WTC11 (cell line): Measurements from ENCODE around the gene RBFOX1. TPM values are rescaled to one million over a fixed set of nuclear protein-coding genes. Genes with fewer than 3 reads are reported as not detected.

Experiments used
- ATAC-seq: fragments of 200-7000 bp; cut with Tn5 transposase; 2 replicates; pipeline ENCODE4 v1.10.0; 2021; ENCODE audit warnings: mild to moderate bottlenecking, moderate library complexity
- CTCF ChIA-PET: fragments of 300-600 bp; sonication (Branson Sonifier 250); formaldehyde crosslinking; loops from one replicate; lab custom pipeline; 2021; ENCODE audit warnings: antibody characterized with exemption; lab: Charles Lee
- POLR2A ChIA-PET: fragments of 350-600 bp; sonication (Branson Sonifier 250); formaldehyde crosslinking; loops from one replicate; lab custom pipeline; 2021; ENCODE audit warnings: antibody characterized with exemption; lab: Charles Lee
- DNase-seq: peaks from one replicate; pipeline ENCODE4 v3.0.0; 2021; ENCODE audit warnings: low spot score
- H3K27ac Mint-ChIP-seq: 2 replicates; pipeline ENCODE4 v1.8.0; 2021; ENCODE audit warnings: mixed read lengths
- H3K27me3 Mint-ChIP-seq: 2 replicates; pipeline ENCODE4 v1.8.0; 2021; ENCODE audit warnings: low read depth, mild to moderate bottlenecking, moderate library complexity, mixed read lengths
- H3K36me3 Mint-ChIP-seq: 2 replicates; pipeline ENCODE4 v1.8.0; 2021; ENCODE audit warnings: mixed read lengths
- H3K4me1 Mint-ChIP-seq: 2 replicates; pipeline ENCODE4 v1.8.0; 2022; ENCODE audit warnings: mixed read lengths
- H3K4me3 Mint-ChIP-seq: 2 replicates; pipeline ENCODE4 v1.8.0; 2021; ENCODE audit warnings: mild to moderate bottlenecking, moderate library complexity, mixed read lengths
- H3K9me3 Mint-ChIP-seq: 2 replicates; pipeline ENCODE4 v1.8.0; 2021; ENCODE audit warnings: mixed read lengths
- CREB1 ChIP-seq: sonication (generic); formaldehyde crosslinking; IDR thresholded peaks from 2 replicates; pipeline ENCODE4 v1.8.0; 2023; ENCODE audit warnings: mild to moderate bottlenecking, missing genetic modification reagents
- ESRRA ChIP-seq: sonication (generic); formaldehyde crosslinking; IDR thresholded peaks from 2 replicates; pipeline ENCODE4 v1.8.1; 2022; ENCODE audit warnings: mild to moderate bottlenecking, missing genetic modification reagents, borderline replicate concordance
- FOXK1 ChIP-seq: sonication (generic); formaldehyde crosslinking; IDR thresholded peaks from 2 replicates; pipeline ENCODE4 v1.8.0; 2022; ENCODE audit warnings: mild to moderate bottlenecking, moderate library complexity, missing genetic modification reagents
- FOXP1 ChIP-seq: sonication (generic); formaldehyde crosslinking; IDR thresholded peaks from 2 replicates; pipeline ENCODE4 v1.8.0; 2022; ENCODE audit warnings: missing genetic modification reagents, mild to moderate bottlenecking, moderate library complexity, borderline replicate concordance
- MYBL2 ChIP-seq: sonication (generic); formaldehyde crosslinking; IDR thresholded peaks from 2 replicates; pipeline ENCODE4 v1.8.1; 2023; ENCODE audit warnings: mild to moderate bottlenecking, moderate library complexity, missing genetic modification reagents
- NFATC4 ChIP-seq: fragments of 250-450 bp; sonication (Bioruptor Pico); IDR thresholded peaks from 2 replicates; pipeline ENCODE4 v1.9.0; 2021; ENCODE audit warnings: mild to moderate bottlenecking
- NR3C1 ChIP-seq: sonication (generic); formaldehyde crosslinking; conservative IDR thresholded peaks from 2 replicates; pipeline ENCODE4 v1.8.1; 2023; ENCODE audit warnings: low read depth, mild to moderate bottlenecking, missing genetic modification reagents
- RELA ChIP-seq: sonication (generic); formaldehyde crosslinking; IDR thresholded peaks from 2 replicates; pipeline ENCODE4 v1.8.1; 2022; ENCODE audit warnings: missing genetic modification reagents, mild to moderate bottlenecking, borderline replicate concordance
- RORB ChIP-seq: fragments of 250-450 bp; sonication (Bioruptor Pico); IDR thresholded peaks from 2 replicates; pipeline ENCODE4 v1.9.0; 2021; ENCODE audit warnings: mild to moderate bottlenecking
- SP1 ChIP-seq: sonication (generic); formaldehyde crosslinking; conservative IDR thresholded peaks from 2 replicates; pipeline ENCODE4 v1.8.1; 2022; ENCODE audit warnings: missing genetic modification reagents
- TEAD1 ChIP-seq: sonication (generic); formaldehyde crosslinking; IDR thresholded peaks from 2 replicates; pipeline ENCODE4 v1.8.0; 2022; ENCODE audit warnings: mild to moderate bottlenecking, missing genetic modification reagents
- ZNF416 ChIP-seq: fragments of 250-450 bp; sonication (Bioruptor Pico); IDR thresholded peaks from 2 replicates; pipeline ENCODE4 v1.9.0; 2021; ENCODE audit warnings: mild to moderate bottlenecking, inconsistent platforms
- ZNF671 ChIP-seq: fragments of 250-450 bp; sonication (Bioruptor Pico); IDR thresholded peaks from 2 replicates; pipeline ENCODE4 v1.8.0; 2021; ENCODE audit warnings: mild to moderate bottlenecking
- total RNA-seq: library from RNA; stranded (reverse); gene quantifications from 3 replicates; pipeline ENCODE4 v1.2.3, GENCODE V29; 2021
- TF ChIP-seq, protein P1 (sequence below): sonication (generic); formaldehyde crosslinking; IDR thresholded peaks from 2 replicates; pipeline ENCODE4 v1.8.1; 2022; ENCODE audit warnings: missing genetic modification reagents, borderline replicate concordance
- TF ChIP-seq, protein P2 (sequence below): fragments of 250-450 bp; sonication (Bioruptor Pico); IDR thresholded peaks from 2 replicates; pipeline ENCODE4 v1.9.0; 2021; ENCODE audit warnings: mild to moderate bottlenecking
- TF ChIP-seq, protein P3 (sequence below): sonication (generic); formaldehyde crosslinking; IDR thresholded peaks from 2 replicates; pipeline ENCODE4 v1.8.1; 2022; ENCODE audit warnings: mild to moderate bottlenecking, missing genetic modification reagents, moderate library complexity, borderline replicate concordance
- TF ChIP-seq, protein P4 (sequence below): sonication (generic); formaldehyde crosslinking; IDR thresholded peaks from 2 replicates; pipeline ENCODE4 v1.8.1; 2023; ENCODE audit warnings: mild to moderate bottlenecking, missing genetic modification reagents
- TF ChIP-seq, protein P5 (sequence below): sonication (generic); formaldehyde crosslinking; IDR thresholded peaks from 2 replicates; pipeline ENCODE4 v1.8.1; 2023; ENCODE audit warnings: mild to moderate bottlenecking, missing genetic modification reagents
- TF ChIP-seq, protein P6 (sequence below): sonication (generic); formaldehyde crosslinking; IDR thresholded peaks from 2 replicates; pipeline ENCODE4 v1.8.0; 2022; ENCODE audit warnings: missing genetic modification reagents
- TF ChIP-seq, protein P7 (sequence below): sonication (generic); formaldehyde crosslinking; IDR thresholded peaks from 2 replicates; pipeline ENCODE4 v1.8.0; 2022; ENCODE audit warnings: mild to moderate bottlenecking, missing genetic modification reagents

RBFOX1 gene
- total RNA-seq, 1 experiment from 2014 or later = 1.1 TPM

DNA sequence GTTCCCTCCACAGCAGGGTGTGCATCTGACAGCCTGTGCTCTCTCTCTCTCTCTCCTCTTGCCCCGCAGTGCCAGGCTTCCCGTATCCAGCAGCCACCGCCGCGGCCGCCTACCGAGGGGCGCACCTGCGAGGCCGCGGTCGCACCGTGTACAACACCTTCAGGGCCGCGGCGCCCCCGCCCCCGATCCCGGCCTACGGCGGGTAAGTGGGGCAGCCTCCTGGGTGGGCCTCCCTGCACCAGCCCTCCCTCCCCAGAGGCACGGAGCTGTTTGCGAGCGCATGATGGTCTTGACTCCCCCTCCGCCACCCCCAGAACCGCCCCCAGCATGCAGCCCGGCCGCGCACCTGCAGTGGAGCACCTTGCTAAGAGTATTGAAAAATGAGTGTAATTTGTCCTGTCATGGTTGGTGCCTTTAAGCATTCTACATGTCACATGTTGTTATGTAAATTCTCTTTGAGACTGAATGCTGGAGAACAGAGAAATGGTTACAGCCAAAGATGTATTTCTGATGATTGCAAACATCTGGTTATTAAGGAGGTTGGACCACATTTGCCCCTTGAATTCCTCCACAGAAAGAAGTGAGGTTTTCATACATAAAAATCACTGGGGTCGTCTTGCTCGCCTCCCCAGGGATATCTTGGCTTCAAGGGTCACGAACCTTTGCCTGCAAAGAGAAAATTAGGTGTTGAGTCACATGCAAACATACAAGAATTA is 321.3 kb downstream of the RBFOX1 start:
- CTCF ChIA-PET = no interaction called here
- peaks cover 6% of the 10 kb centered on the region; the same call in 1 of the 2 replicates for H3K27me3 Mint-ChIP-seq
- no peak for ATAC-seq
- POLR2A ChIA-PET = no interaction called here
- TF ChIP-seq MYBL2 (CRISPR knock-in tag) (no peak), ZNF671 (CRISPR knock-in tag) (no peak), NR3C1 (no peak), FOXK1 (no peak), NFATC4 (CRISPR knock-in tag) (no peak), SP1 (CRISPR knock-in tag) (no peak), RELA (no peak), FOXP1 (CRISPR knock-in tag) (no peak), RORB (CRISPR knock-in tag) (no peak)
- TF ChIP-seq, protein P1, sequence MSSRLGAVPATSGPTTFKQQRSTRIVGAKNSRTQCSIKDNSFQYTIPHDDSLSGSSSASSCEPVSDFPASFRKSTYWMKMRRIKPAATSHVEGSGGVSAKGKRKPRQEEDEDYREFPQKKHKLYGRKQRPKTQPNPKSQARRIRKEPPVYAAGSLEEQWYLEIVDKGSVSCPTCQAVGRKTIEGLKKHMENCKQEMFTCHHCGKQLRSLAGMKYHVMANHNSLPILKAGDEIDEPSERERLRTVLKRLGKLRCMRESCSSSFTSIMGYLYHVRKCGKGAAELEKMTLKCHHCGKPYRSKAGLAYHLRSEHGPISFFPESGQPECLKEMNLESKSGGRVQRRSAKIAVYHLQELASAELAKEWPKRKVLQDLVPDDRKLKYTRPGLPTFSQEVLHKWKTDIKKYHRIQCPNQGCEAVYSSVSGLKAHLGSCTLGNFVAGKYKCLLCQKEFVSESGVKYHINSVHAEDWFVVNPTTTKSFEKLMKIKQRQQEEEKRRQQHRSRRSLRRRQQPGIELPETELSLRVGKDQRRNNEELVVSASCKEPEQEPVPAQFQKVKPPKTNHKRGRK (CRISPR knock-in tag) = no peak
- TF ChIP-seq, protein P2, sequence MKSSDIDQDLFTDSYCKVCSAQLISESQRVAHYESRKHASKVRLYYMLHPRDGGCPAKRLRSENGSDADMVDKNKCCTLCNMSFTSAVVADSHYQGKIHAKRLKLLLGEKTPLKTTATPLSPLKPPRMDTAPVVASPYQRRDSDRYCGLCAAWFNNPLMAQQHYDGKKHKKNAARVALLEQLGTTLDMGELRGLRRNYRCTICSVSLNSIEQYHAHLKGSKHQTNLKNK (CRISPR knock-in tag) = no peak
- TF ChIP-seq, protein P3, sequence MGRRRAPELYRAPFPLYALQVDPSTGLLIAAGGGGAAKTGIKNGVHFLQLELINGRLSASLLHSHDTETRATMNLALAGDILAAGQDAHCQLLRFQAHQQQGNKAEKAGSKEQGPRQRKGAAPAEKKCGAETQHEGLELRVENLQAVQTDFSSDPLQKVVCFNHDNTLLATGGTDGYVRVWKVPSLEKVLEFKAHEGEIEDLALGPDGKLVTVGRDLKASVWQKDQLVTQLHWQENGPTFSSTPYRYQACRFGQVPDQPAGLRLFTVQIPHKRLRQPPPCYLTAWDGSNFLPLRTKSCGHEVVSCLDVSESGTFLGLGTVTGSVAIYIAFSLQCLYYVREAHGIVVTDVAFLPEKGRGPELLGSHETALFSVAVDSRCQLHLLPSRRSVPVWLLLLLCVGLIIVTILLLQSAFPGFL = no peak
- TF ChIP-seq, protein P4, sequence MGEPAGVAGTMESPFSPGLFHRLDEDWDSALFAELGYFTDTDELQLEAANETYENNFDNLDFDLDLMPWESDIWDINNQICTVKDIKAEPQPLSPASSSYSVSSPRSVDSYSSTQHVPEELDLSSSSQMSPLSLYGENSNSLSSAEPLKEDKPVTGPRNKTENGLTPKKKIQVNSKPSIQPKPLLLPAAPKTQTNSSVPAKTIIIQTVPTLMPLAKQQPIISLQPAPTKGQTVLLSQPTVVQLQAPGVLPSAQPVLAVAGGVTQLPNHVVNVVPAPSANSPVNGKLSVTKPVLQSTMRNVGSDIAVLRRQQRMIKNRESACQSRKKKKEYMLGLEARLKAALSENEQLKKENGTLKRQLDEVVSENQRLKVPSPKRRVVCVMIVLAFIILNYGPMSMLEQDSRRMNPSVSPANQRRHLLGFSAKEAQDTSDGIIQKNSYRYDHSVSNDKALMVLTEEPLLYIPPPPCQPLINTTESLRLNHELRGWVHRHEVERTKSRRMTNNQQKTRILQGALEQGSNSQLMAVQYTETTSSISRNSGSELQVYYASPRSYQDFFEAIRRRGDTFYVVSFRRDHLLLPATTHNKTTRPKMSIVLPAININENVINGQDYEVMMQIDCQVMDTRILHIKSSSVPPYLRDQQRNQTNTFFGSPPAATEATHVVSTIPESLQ (CRISPR knock-in tag) = no peak
- TF ChIP-seq, all 79 proteins: peak for 0
- peaks cover 5% of the 10 kb centered on the region for H3K36me3 Mint-ChIP-seq
- no peak overlapping the region for H3K4me3 Mint-ChIP-seq
- H3K27ac Mint-ChIP-seq = no peak overlapping the region
- DNase-seq = no peak
- H3K4me1 Mint-ChIP-seq = peaks cover 32% of the 10 kb centered on the region
- peaks cover 14% of the 10 kb centered on the region for H3K9me3 Mint-ChIP-seq

DNA sequence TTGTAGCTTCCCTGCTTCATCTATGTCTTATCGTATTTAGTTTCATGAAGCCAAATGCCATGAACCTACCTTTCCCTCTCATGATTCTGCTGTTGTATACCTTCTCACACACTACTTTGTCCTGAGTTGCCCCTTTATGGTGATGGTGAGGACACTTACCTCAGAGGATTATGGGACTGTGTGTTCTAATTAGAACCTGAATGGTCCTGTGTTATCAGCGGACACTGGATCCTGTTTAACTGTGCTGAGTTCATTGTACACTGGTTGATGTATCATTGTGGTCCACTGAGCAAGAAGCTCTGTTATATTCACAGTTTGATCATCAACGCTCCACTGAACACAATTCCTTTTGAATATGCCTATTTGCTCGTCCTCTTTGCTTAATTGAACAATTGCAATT is 343.0 kb downstream of the RBFOX1 start:
- Mint-ChIP-seq H3K4me1 (peaks cover 15% of the 10 kb centered on the region), H3K36me3 (no peaks in the 10 kb centered on the region), H3K27me3 (no peaks in the 10 kb centered on the region; the same call in 1 of the 2 replicates), H3K4me3 (no peak overlapping the region), H3K9me3 (peaks cover 14% of the 10 kb centered on the region), H3K27ac (no peak overlapping the region)
- DNase-seq = no peak
- POLR2A ChIA-PET = no interaction called here
- ATAC-seq = no peak
- TF ChIP-seq CREB1 (CRISPR knock-in tag) (no peak), NR3C1 (no peak)
- TF ChIP-seq, protein P2 (CRISPR knock-in tag) = no peak
- TF ChIP-seq, protein P5, sequence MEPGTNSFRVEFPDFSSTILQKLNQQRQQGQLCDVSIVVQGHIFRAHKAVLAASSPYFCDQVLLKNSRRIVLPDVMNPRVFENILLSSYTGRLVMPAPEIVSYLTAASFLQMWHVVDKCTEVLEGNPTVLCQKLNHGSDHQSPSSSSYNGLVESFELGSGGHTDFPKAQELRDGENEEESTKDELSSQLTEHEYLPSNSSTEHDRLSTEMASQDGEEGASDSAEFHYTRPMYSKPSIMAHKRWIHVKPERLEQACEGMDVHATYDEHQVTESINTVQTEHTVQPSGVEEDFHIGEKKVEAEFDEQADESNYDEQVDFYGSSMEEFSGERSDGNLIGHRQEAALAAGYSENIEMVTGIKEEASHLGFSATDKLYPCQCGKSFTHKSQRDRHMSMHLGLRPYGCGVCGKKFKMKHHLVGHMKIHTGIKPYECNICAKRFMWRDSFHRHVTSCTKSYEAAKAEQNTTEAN (CRISPR knock-in tag) = no peak
- CTCF ChIA-PET = no interaction called here

DNA sequence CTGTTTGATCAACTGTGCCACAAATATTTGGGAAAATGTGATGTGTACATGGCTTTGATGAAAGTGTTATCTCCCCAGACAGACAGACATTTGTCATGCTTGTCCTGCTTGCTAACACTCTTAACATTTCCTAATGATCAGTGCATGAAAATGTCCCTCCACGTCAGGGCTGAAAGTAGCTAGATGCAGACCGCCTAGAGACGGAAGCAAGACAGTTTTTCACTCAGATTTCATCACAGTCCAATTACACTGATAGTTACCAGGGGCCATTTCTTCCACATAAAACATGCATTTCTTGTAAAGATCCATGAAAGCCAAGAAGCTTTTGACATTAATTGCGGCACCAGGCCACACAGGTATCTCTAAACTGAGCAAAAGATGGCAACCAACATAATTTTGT is 347.7 kb downstream of the RBFOX1 start:
- H3K36me3 Mint-ChIP-seq = no peaks in the 10 kb centered on the region
- H3K9me3 Mint-ChIP-seq = peaks cover 9% of the 10 kb centered on the region; the same call in 1 of the 2 replicates
- H3K27me3 Mint-ChIP-seq = peaks cover 3% of the 10 kb centered on the region; the same call in 1 of the 2 replicates
- CTCF ChIA-PET = no interaction called here
- ATAC-seq (no peak), DNase-seq (no peak)
- POLR2A ChIA-PET = no interaction called here
- no peak overlapping the region for H3K27ac Mint-ChIP-seq
- H3K4me1 Mint-ChIP-seq = peaks cover 13% of the 10 kb centered on the region
- no peak overlapping the region for H3K4me3 Mint-ChIP-seq
- TF ChIP-seq, protein P6, sequence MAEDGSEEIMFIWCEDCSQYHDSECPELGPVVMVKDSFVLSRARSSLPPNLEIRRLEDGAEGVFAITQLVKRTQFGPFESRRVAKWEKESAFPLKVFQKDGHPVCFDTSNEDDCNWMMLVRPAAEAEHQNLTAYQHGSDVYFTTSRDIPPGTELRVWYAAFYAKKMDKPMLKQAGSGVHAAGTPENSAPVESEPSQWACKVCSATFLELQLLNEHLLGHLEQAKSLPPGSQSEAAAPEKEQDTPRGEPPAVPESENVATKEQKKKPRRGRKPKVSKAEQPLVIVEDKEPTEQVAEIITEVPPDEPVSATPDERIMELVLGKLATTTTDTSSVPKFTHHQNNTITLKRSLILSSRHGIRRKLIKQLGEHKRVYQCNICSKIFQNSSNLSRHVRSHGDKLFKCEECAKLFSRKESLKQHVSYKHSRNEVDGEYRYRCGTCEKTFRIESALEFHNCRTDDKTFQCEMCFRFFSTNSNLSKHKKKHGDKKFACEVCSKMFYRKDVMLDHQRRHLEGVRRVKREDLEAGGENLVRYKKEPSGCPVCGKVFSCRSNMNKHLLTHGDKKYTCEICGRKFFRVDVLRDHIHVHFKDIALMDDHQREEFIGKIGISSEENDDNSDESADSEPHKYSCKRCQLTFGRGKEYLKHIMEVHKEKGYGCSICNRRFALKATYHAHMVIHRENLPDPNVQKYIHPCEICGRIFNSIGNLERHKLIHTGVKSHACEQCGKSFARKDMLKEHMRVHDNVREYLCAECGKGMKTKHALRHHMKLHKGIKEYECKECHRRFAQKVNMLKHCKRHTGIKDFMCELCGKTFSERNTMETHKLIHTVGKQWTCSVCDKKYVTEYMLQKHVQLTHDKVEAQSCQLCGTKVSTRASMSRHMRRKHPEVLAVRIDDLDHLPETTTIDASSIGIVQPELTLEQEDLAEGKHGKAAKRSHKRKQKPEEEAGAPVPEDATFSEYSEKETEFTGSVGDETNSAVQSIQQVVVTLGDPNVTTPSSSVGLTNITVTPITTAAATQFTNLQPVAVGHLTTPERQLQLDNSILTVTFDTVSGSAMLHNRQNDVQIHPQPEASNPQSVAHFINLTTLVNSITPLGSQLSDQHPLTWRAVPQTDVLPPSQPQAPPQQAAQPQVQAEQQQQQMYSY (CRISPR knock-in tag) = no peak
- TF ChIP-seq ESRRA (CRISPR knock-in tag) (no peak), ZNF416 (CRISPR knock-in tag) (no peak), TEAD1 (CRISPR knock-in tag) (no peak)
- TF ChIP-seq, protein P7, sequence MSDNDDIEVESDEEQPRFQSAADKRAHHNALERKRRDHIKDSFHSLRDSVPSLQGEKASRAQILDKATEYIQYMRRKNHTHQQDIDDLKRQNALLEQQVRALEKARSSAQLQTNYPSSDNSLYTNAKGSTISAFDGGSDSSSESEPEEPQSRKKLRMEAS (CRISPR knock-in tag) = no peak
